Measurements from ENCODE around the gene MYO1D. TPM values are rescaled to one million over a fixed set of nuclear protein-coding genes. Genes with fewer than 3 reads are reported as not detected.

The MYO1D gene
- total and polyA plus RNA-seq, 9 donors: 20.9 to 62.2 (median 53.8) TPM

DNA sequence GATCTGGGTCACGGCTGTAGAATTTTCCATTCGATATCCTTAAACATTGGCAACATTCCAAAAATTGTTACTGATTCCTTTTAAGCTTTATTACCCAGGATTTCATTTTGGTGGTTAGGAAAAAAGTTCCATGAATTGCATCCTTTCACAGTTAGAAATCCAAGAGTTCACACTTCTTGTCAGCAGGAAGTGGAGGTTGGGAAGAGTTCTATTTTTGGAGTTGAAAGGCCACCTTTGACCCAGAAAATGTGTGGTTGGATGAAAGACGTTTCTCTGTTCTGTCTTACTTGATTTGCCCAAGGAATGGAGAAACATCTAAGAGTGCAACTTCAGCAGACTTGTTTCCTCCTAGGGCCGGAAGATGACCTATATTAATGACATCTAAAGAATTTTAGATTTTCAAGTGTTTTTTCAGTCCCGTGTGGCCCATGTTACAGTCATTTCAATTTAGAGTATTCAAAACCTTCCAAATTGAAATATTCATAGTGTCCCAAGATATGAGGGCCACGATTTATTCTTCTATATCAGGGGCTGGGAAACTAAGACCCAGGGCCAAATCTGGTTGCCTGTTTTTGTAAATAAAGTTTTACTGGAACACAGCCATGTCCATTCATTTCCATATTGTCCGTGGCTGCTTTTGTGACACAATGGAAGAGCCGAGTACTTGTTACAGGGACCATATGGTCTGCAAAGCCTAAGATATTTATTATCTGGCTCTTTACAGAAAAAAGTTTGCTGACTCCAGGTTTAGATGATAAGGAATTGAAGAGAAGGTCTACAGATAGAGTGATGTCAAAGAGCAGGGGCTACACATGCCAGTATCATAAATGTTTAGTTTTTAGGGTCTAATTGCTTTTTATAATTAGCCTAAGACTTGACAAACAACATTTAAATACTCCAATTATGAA, 339.9 kb downstream of the MYO1D start:
- Histone ChIP-seq H3K9me3 (no peaks in the 10 kb centered on the region), H3K27ac (no peak overlapping the region), H3K4me3 (no peak overlapping the region), H3K27me3 (no peaks in the 10 kb centered on the region), H3K36me3 (no peaks in the 10 kb centered on the region), H3K4me1 (ENCODE audit: insufficient read depth) (no peaks in the 10 kb centered on the region)
- TF ChIP-seq EP300 (IDR thresholded peaks at IDR 0.05): no peak
- TF ChIP-seq, protein P1, sequence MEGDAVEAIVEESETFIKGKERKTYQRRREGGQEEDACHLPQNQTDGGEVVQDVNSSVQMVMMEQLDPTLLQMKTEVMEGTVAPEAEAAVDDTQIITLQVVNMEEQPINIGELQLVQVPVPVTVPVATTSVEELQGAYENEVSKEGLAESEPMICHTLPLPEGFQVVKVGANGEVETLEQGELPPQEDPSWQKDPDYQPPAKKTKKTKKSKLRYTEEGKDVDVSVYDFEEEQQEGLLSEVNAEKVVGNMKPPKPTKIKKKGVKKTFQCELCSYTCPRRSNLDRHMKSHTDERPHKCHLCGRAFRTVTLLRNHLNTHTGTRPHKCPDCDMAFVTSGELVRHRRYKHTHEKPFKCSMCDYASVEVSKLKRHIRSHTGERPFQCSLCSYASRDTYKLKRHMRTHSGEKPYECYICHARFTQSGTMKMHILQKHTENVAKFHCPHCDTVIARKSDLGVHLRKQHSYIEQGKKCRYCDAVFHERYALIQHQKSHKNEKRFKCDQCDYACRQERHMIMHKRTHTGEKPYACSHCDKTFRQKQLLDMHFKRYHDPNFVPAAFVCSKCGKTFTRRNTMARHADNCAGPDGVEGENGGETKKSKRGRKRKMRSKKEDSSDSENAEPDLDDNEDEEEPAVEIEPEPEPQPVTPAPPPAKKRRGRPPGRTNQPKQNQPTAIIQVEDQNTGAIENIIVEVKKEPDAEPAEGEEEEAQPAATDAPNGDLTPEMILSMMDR (IDR thresholded peaks at IDR 0.05): no peak
- TF ChIP-seq POLR2A (IDR thresholded peaks at IDR 0.05): no peak
- WGBS, 3 donors: 43 to 56% (median 50%) methylated on average over 8 of the region's 8 CpGs
- intact Hi-C loops (cut with DNase I): no loop called here
- DNase-seq: no peak

DNA sequence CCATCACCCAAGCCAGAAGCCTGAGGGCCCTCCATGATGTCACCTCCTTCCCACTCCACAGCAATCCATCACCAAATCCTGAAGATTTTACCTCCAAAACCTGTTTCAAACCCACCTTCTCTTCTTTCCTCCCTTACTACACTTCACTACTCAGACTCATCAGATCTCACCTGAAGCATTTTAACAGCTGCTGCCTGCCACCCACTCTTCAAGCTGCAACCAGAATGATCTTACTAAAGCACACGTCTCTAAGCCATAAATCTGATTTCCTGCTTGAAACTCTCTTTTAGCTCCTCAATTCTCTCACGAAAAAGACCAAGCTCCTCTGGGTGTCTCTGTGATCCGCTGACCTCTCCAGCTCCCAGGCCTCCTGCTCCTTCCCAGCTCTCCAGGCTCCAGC, 343.6 kb downstream of the MYO1D start:
- H3K4me1 ChIP-seq (ENCODE audit: insufficient read depth): no peaks in the 10 kb centered on the region
- no peak for DNase-seq
- no peaks in the 10 kb centered on the region for H3K36me3 ChIP-seq
- 84 to 94% (median 89%) methylated on average over 3 of the region's 3 CpGs for WGBS, 3 donors
- TF ChIP-seq, protein P1 (IDR thresholded peaks at IDR 0.05): no peak
- no peak for TF ChIP-seq POLR2A (IDR thresholded peaks at IDR 0.05)
- H3K4me3 ChIP-seq: no peak overlapping the region
- H3K27me3 ChIP-seq: no peaks in the 10 kb centered on the region
- no peaks in the 10 kb centered on the region for H3K9me3 ChIP-seq
- H3K27ac ChIP-seq: no peak overlapping the region
- intact Hi-C loops (cut with DNase I): no loop called here

DNA sequence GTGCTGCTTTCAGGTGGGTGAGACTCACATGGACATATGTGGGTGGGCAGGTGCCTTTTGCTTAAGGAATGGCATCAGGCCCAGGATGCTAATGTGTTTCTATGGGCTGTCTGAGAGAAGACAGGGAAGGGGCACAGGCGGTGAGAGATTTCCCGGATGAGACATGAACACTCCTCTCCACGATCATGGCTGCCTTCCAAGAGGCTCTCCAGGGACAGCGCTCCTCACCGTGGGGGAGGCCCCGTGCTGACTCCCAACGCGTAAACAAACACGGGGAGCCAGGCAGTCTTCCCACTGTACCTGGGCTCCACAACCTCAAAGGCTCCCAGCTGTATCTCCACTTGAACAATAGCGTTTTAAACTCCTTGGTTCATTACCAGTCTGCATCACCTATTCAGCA, 347.3 kb downstream of the MYO1D start:
- Histone ChIP-seq H3K4me3 (no peak overlapping the region), H3K9me3 (no peaks in the 10 kb centered on the region), H3K36me3 (no peaks in the 10 kb centered on the region), H3K27me3 (no peaks in the 10 kb centered on the region), H3K4me1 (ENCODE audit: insufficient read depth) (no peaks in the 10 kb centered on the region), H3K27ac (no peak overlapping the region)
- intact Hi-C loops (cut with DNase I): no loop called here
- 32 to 34% (median 34%) methylated on average over 10 of the region's 10 CpGs for WGBS, 3 donors
- TF ChIP-seq POLR2A (IDR thresholded peaks at IDR 0.05): no peak
- no peak for TF ChIP-seq EP300 (IDR thresholded peaks at IDR 0.05)
- TF ChIP-seq, protein P1 (IDR thresholded peaks at IDR 0.05): no peak
- DNase-seq: no peak

DNA sequence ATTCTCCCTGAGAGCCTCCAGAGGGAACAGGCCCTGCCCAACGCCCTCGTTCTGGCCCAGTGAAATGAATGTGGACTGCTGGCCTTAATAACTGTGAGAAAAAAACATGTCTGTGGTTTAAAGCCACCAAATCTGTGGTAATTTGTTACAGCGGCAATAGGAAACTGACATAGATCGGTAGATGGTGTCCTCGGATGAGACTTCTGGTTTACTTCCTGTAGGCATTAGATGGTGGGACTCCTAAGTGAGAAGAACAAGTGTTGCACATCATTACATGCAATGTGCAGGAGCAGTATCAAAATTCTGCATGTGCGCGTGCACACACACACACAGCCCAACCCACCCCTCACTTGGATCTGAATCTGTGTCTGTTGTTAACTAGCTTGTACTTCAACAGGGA, 348.1 kb downstream of the MYO1D start:
- no peak for DNase-seq
- TF ChIP-seq POLR2A (IDR thresholded peaks at IDR 0.05): no peak
- TF ChIP-seq, protein P1 (IDR thresholded peaks at IDR 0.05): no peak
- TF ChIP-seq EP300 (IDR thresholded peaks at IDR 0.05): no peak
- Histone ChIP-seq H3K9me3 (no peaks in the 10 kb centered on the region), H3K4me1 (ENCODE audit: insufficient read depth) (no peaks in the 10 kb centered on the region), H3K36me3 (no peaks in the 10 kb centered on the region), H3K4me3 (no peak overlapping the region), H3K27ac (no peak overlapping the region), H3K27me3 (no peaks in the 10 kb centered on the region)
- intact Hi-C loops (cut with DNase I): no loop called here
- WGBS, 3 donors: 90 to 94% (median 94%) methylated on average over 7 of the region's 7 CpGs
